Fibroblast of lung (primary cell): ENCODE measurements around the gene ZSWIM2.

Source experiments
- EZH2 ChIP-seq: IDR thresholded peaks from 2 replicates; pipeline ENCODE4 v1.5.1; 2012; ENCODE audit warnings: low read length, control low read depth, mild to moderate bottlenecking; ENCODE audit errors: missing control alignments
- TF ChIP-seq, protein P1 (sequence below), 2 donors: IDR thresholded peaks in 1 of 2; conservative IDR thresholded peaks in 1 of 2; 1 replicate in 1 of 2; 2 replicates in 1 of 2; pipeline ENCODE4 v1.5.1; 2011 to 2012; ENCODE audit warnings: low read length in 2 of 2, control low read depth in 1 of 2, inconsistent platforms in 1 of 2, low read depth in 1 of 2, mild to moderate bottlenecking in 1 of 2

DNA sequence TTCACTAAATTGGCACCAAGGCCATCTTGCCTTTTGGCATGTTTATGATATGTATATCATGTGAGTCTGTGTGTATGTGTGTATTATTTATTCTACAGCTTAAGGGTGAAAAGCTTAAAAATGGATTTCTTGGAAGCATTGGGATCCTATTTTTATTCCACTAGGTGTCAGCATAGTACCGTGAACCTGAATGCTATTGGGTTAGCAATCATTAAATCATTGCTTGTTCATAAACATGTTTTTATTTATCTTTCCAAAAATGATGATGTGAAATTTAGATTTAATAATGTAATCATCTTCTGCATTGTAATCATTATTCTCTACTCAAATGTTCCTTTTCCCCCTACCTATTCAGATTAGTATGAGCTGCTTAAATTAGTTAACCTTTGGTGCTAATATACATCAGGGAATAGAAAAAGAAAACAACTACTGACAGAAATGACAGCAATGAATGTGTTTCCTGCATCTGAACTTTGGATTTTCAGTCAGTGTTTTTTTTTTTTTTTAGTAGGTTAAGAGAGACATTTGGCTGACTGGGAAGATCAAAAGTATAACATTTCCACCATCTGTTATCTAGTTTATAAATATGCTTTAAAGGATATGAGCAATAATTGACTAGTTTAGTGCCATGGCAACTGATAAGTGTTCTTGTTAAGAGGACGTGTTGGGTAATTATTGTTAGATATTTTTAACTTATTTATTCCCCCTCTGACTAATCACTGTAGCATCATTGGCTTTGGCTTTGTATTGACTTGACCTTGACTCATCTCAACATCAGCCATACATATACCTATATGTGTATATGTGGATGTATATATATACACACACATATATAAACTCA is 14.1 kb upstream of the ZSWIM2 start:
- TF ChIP-seq, protein P1, sequence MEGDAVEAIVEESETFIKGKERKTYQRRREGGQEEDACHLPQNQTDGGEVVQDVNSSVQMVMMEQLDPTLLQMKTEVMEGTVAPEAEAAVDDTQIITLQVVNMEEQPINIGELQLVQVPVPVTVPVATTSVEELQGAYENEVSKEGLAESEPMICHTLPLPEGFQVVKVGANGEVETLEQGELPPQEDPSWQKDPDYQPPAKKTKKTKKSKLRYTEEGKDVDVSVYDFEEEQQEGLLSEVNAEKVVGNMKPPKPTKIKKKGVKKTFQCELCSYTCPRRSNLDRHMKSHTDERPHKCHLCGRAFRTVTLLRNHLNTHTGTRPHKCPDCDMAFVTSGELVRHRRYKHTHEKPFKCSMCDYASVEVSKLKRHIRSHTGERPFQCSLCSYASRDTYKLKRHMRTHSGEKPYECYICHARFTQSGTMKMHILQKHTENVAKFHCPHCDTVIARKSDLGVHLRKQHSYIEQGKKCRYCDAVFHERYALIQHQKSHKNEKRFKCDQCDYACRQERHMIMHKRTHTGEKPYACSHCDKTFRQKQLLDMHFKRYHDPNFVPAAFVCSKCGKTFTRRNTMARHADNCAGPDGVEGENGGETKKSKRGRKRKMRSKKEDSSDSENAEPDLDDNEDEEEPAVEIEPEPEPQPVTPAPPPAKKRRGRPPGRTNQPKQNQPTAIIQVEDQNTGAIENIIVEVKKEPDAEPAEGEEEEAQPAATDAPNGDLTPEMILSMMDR (conservative IDR thresholded peaks at IDR 0.05 in 1 of 2, IDR thresholded peaks at IDR 0.05 in 1 of 2; ENCODE audit: low read depth in 1 of 2, low read length in 2 of 2): peak; percentile 48 to 66
- TF ChIP-seq EZH2: no peak
